Heart left ventricle (tissue), 16 donors: ENCODE data around the gene AP2A1. TPM values are rescaled to one million over a fixed set of nuclear protein-coding genes. Genes with fewer than 3 reads are reported as not detected.

Experiments used
- ATAC-seq, 4 donors: fragments of 200-7000 bp; cut with Tn5 transposase; one replicate each; pipeline ENCODE4 v1.9.1; 2020 to 2022; ENCODE audit warnings: moderate library complexity in 4 of 4, mild to moderate bottlenecking in 3 of 4, moderate number of reproducible peaks in 1 of 4
- DNase-seq, 5 donors: peaks; one replicate each; pipeline ENCODE4 v3.0.0-alpha.2; 2020
- H3K27ac ChIP-seq, 12 donors: fragments of 200-600 bp; sonication (generic) in 4 of 12; one replicate each; pipeline versions ENCODE4 v1.5.0 to v1.8.0; 2016 to 2022; ENCODE audit warnings: mild to moderate bottlenecking in 2 of 12
- H3K27me3 ChIP-seq, 9 donors: fragments of 200-600 bp; sonication (generic) in 2 of 9; one replicate each; pipeline versions ENCODE4 v1.5.1 to v1.8.0; 2016 to 2022; ENCODE audit warnings: mild to moderate bottlenecking in 3 of 9
- H3K36me3 ChIP-seq, 9 donors: fragments of 200-600 bp; sonication (generic) in 2 of 9; one replicate each; pipeline versions ENCODE4 v1.5.0 to v1.8.0; 2018 to 2022; ENCODE audit warnings: mild to moderate bottlenecking in 2 of 9
- H3K4me1 ChIP-seq, 12 donors: fragments of 200-600 bp; sonication (generic) in 4 of 12; one replicate each; pipeline versions ENCODE4 v1.5.0 to v1.8.0; 2016 to 2022; ENCODE audit warnings: mild to moderate bottlenecking in 3 of 12
- H3K4me3 ChIP-seq, 12 donors: fragments of 200-600 bp; sonication (generic) in 4 of 12; one replicate each; pipeline versions ENCODE4 v1.5.0 to v1.8.0; 2017 to 2022; ENCODE audit warnings: mild to moderate bottlenecking in 9 of 12, moderate library complexity in 4 of 12
- H3K9me3 ChIP-seq, 12 donors: fragments of 200-600 bp; sonication (generic) in 4 of 12; one replicate each; pipeline versions ENCODE4 v1.5.0 to v1.8.0; 2016 to 2022; ENCODE audit warnings: mild to moderate bottlenecking in 1 of 12
- CTCF ChIP-seq, 12 donors: fragments of 200-600 bp; sonication (generic) in 4 of 12; IDR thresholded peaks; one replicate each; pipeline versions ENCODE4 v1.5.0 to v1.8.0; 2018 to 2022; ENCODE audit warnings: antibody characterized with exemption in 12 of 12, mild to moderate bottlenecking in 5 of 12
- POLR2A ChIP-seq, 2 donors: fragments of 450-650 bp; IDR thresholded peaks; one replicate each; pipeline ENCODE4 v1.6.1; 2017; ENCODE audit warnings: antibody characterized with exemption in 2 of 2, mild to moderate bottlenecking in 2 of 2, moderate library complexity in 2 of 2
- WGBS, 4 donors: extraction: QIAGEN DNeasy Blood & Tissue Kit in 2 of 4; methylation state at CpG; one replicate each; pipeline versions ENCODE4 v1.1.5 to v1.1.7; 2013 to 2018; 5-methylcytosine and 5-hydroxymethylcytosine counted together
- intact Hi-C, 10 donors: fragments of 100-400 bp; cut with DNase I; formaldehyde crosslinking; loops; one replicate each; pipeline versions ENCODE4 v1.11.1 to v1.14.2; 2022
- polyA plus RNA-seq, 2 donors: library from polyadenylated mRNA; stranded (reverse); fragments of 200-250 nt; gene quantifications; one replicate each; pipeline ENCODE4 v1.2.3, GENCODE V29; 2013
- total RNA-seq, 9 donors: library from RNA; depleted of rRNA in 2 of 9; stranded (reverse); fragments of >200 nt in 2 of 9; fragmentation: NEBNext Ultra II Directional in 3 of 9; extraction: Animal tissue kit (Norgen Biotek cat#: 25700) in 3 of 9; gene quantifications; one replicate each; pipeline versions ENCODE4 v1.1.0 to v1.2.4, GENCODE V29; 2016 to 2023
- donor health status: ischemic (EF 13 %, LVEDD 7.1; RV severe dilation, severe dysfunction).
- donor health status: healthy with polysubstance abuse.
- donor health status: DM: no; HTN: yes; CAD: no.
- donor health status: DM: no; HTN: no; CAD: no.
- donor health status: ischemic (EF 25% LVEDD 6.9; RV normal size, moderate dysfunction).
- donor health status: ischemic (EF 25% LVEDD 5.7; RV mildly dilated, moderate dysfunction).
- donor health status: healthy.
- donor health status: DM: yes; HTN: yes; CAD: no.
- donor health status: ischemic (EF 35%, LVEDD 5.7; RV mildly dilated, moderate dysfunction).
- donor health status: nonischemic (EF 11% LVEDD 7.7; RV severe dilation, severe dysfunction).
- donor health status: DM: yes; HTN: yes; CAD: no.
- donor health status: PGD.
- donor health status: ischemic (EF 29% LVEDD 5.4; RV normal size, mild dysfunction).
- donor health status: nonischemic (EF 23%, LVEDD 6.1; RV moderate dilation, normal function).

AP2A1 gene
- total and polyA plus RNA-seq, 11 donors, result 33.4 to 152 (median 70.5) TPM

GRCh38 chr19:49845414-49845813, 78.6 kb downstream of the AP2A1 start:
- H3K4me1 ChIP-seq, result peaks cover 0 to 21% (median 5%) of the 10 kb centered on the region in 12 donors
- DNase-seq (no peak), ATAC-seq (no peak)
- H3K27me3 ChIP-seq, result no peaks in the 10 kb centered on the region
- no peak overlapping the region for H3K27ac ChIP-seq
- intact Hi-C loops, result no loop called here
- 70 to 81% (median 77%) methylated on average over 3 of the region's 3 CpGs for WGBS, 4 donors
- H3K9me3 ChIP-seq, result peaks cover 0 to 9% (median 0%) of the 10 kb centered on the region in 12 donors
- H3K36me3 ChIP-seq, result peaks cover 0 to 10% (median 0%) of the 10 kb centered on the region in 9 donors
- TF ChIP-seq CTCF (IDR thresholded peaks at IDR 0.05), result no peak
- TF ChIP-seq POLR2A (IDR thresholded peaks at IDR 0.05), result no peak
- no peak overlapping the region for H3K4me3 ChIP-seq

- no peak for DNase-seq
- TF ChIP-seq POLR2A (IDR thresholded peaks at IDR 0.05), result no peak
- no peak for TF ChIP-seq CTCF (IDR thresholded peaks at IDR 0.05)
- ATAC-seq, result no peak
- Histone ChIP-seq H3K27ac (no peak overlapping the region), H3K4me1 (peaks cover 0 to 21% (median 5%) of the 10 kb centered on the region in 12 donors), H3K36me3 (no peaks in the 10 kb centered on the region), H3K27me3 (no peaks in the 10 kb centered on the region), H3K9me3 (peaks cover 0 to 9% (median 0%) of the 10 kb centered on the region in 12 donors), H3K4me3 (no peak overlapping the region)
- intact Hi-C loops, result no loop called here
- WGBS, 4 donors, result 73 to 87% (median 83%) methylated on average over 5 of the region's 5 CpGs
These were observed 79.6 kb downstream of the AP2A1 start for GRCh38 chr19:49846408-49846807.

DNA sequence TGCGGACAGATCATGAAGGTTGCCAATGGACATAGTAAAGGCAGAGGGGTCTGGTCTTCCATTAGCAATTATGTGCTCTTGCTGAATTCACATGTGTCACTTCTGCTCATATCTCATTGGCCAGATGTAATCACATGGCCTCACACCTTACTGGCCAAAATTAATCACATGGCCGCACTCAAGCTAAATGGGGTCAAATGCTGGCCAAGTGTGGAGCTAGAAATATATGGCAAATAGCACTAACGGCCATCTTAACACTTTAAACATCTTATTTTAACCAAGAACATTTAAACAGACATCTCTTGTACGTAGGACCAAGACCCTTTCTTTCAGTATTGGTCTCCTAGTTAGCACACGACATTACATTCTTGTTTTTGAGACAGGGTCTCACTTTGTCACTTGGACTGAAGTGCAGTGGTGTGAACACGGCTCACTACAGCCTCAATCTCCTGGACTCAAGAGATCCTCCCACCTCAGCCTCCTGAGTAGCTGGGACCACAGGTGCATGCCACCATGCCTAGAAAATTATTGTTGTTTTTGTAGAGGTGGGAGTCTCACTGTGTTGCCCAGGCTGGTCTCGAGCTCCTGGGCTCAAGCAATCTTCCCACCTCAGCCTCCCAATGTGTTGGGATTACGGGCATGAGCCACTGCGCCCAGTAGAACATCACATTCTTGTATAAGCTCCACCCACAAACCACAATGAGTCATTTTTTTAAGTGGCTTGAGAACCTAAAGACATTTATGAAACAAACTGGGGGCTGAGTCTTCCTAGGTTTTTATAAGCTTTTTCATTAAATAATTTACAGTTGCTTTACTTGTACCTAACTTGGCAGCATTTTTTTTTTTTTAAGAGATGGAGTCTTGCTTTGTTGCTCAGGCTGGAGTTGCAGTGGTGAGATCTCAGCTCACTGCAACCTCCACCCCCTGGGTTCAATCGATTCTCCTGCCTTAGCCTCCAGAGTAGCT, 81.2 kb downstream of the AP2A1 start:
- Histone ChIP-seq H3K27me3 (no peaks in the 10 kb centered on the region), H3K4me3 (no peak overlapping the region), H3K27ac (no peak overlapping the region), H3K4me1 (peaks cover 3 to 35% (median 17%) of the 10 kb centered on the region in 12 donors), H3K36me3 (no peaks in the 10 kb centered on the region), H3K9me3 (peaks cover 0 to 9% (median 0%) of the 10 kb centered on the region in 12 donors)
- intact Hi-C loops, result no loop called here
- WGBS, 4 donors, result 90 to 94% (median 92%) methylated on average over 10 of the region's 10 CpGs
- TF ChIP-seq POLR2A (IDR thresholded peaks at IDR 0.05) (no peak), CTCF (IDR thresholded peaks at IDR 0.05) (no peak)
- ATAC-seq (no peak), DNase-seq (no peak)

DNA sequence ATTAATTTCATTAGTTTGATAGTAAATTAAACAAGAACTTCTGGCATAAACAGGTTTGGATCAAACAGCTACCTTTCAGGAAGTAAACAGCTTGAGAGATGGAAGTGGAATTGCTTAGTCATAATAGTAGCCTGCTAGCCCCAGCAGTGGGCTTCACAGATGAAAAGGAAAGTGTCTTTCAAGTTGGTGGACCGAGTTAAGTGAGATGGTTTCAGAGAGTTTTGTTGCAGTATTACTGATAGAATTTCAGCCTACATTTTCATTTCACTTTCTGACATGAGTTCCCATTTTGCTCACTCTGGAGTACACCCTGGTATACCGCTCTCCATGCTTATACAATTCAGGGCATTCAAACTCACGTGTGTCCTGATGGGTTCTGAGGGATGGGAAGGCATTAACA, 82.1 kb downstream of the AP2A1 start:
- H3K27ac ChIP-seq, result no peak overlapping the region
- DNase-seq (no peak), ATAC-seq (no peak)

More for the DNA sequence above, 82.1 kb downstream of the AP2A1 start:
- TF ChIP-seq POLR2A (IDR thresholded peaks at IDR 0.05) (no peak), CTCF (IDR thresholded peaks at IDR 0.05) (no peak)
- WGBS, 4 donors, result 93 to 95% (median 93%) methylated on average over 3 of the region's 3 CpGs
- H3K9me3 ChIP-seq, result peaks cover 0 to 9% (median 0%) of the 10 kb centered on the region in 12 donors
- H3K27me3 ChIP-seq, result no peaks in the 10 kb centered on the region
- intact Hi-C loops, result no loop called here
- no peak overlapping the region for H3K4me3 ChIP-seq
- peaks cover 3 to 42% (median 25%) of the 10 kb centered on the region in 12 donors for H3K4me1 ChIP-seq
- no peaks in the 10 kb centered on the region for H3K36me3 ChIP-seq
